Loucy (cell line): Measurements from ENCODE around the gene SPINDOC.
A peak's percentile ranks its signal among the peaks of the same experiment; 100 is the strongest.

Experiments used
- H2AFZ ChIP-seq: fragments of 200-600 bp; sonication (generic); 2 replicates; pipeline ENCODE4 v1.6.0; 2016; ENCODE audit warnings: antibody characterized with exemption, mild to moderate bottlenecking, low read length, moderate library complexity
- H3F3A ChIP-seq: fragments of 200-600 bp; 2 replicates; pipeline ENCODE4 v1.6.0; 2016; ENCODE audit warnings: antibody characterized with exemption, low read depth, mild to moderate bottlenecking
- H3K27me3 ChIP-seq: fragments of 200-600 bp; sonication (generic); 2 replicates; pipeline ENCODE4 v1.6.1; 2014; ENCODE audit warnings: low read length, mild to moderate bottlenecking; ENCODE audit not compliant: insufficient read depth, poor library complexity, severe bottlenecking
- H3K36me3 ChIP-seq: fragments of 200-600 bp; sonication (generic); 2 replicates; pipeline ENCODE4 v1.6.1; 2016; ENCODE audit warnings: low read length; ENCODE audit not compliant: insufficient read depth
- H3K4me1 ChIP-seq: fragments of 200-600 bp; sonication (generic); 2 replicates; pipeline ENCODE4 v1.5.1; 2014; ENCODE audit warnings: low read length, mild to moderate bottlenecking; ENCODE audit not compliant: insufficient read depth, poor library complexity, severe bottlenecking
- H3K4me2 ChIP-seq: fragments of 200-600 bp; sonication (generic); 2 replicates; pipeline ENCODE4 v1.6.0; 2014; ENCODE audit warnings: antibody characterized with exemption, low read length, low read depth, mild to moderate bottlenecking; ENCODE audit not compliant: poor library complexity, severe bottlenecking
- H3K4me3 ChIP-seq: fragments of 200-600 bp; sonication (generic); 2 replicates; pipeline ENCODE4 v1.5.1; 2014; ENCODE audit warnings: low read length, mild to moderate bottlenecking, mixed read lengths; ENCODE audit not compliant: poor library complexity, severe bottlenecking
- H3K79me2 ChIP-seq: fragments of 200-600 bp; sonication (generic); 2 replicates; pipeline ENCODE4 v1.6.1; 2014; ENCODE audit warnings: low read length; ENCODE audit not compliant: insufficient read depth
- H3K9ac ChIP-seq: fragments of 200-600 bp; sonication (generic); 2 replicates; pipeline ENCODE4 v1.6.0; 2014; ENCODE audit warnings: mild to moderate bottlenecking, low read depth, low read length, moderate library complexity; ENCODE audit not compliant: poor library complexity, severe bottlenecking
- H3K9me2 ChIP-seq: fragments of 200-600 bp; sonication (generic); replicated peaks from 2 replicates; pipeline ENCODE4 v1.6.1; 2016; ENCODE audit warnings: low read depth, low read length, mixed read lengths
- H3K9me3 ChIP-seq: fragments of 200-600 bp; sonication (generic); 2 replicates; pipeline ENCODE4 v1.6.1; 2014; ENCODE audit warnings: mild to moderate bottlenecking, antibody characterized with exemption, low read length, low read depth; ENCODE audit not compliant: insufficient read depth
- H4K20me1 ChIP-seq: fragments of 200-600 bp; sonication (generic); 2 replicates; pipeline ENCODE4 v1.6.0; 2014; ENCODE audit warnings: antibody characterized with exemption, low read length, mild to moderate bottlenecking; ENCODE audit not compliant: insufficient read depth, poor library complexity, severe bottlenecking
- CTCF ChIP-seq: fragments of 200-600 bp; sonication (generic); conservative IDR thresholded peaks from 2 replicates; pipeline ENCODE4 v1.5.1; 2014; ENCODE audit warnings: mild to moderate bottlenecking, antibody characterized with exemption, low read length
- EZH2phosphoT487 ChIP-seq: fragments of 200-600 bp; IDR thresholded peaks from 2 replicates; pipeline ENCODE4 v1.6.1; 2018; ENCODE audit warnings: antibody characterized with exemption, mild to moderate bottlenecking, moderate library complexity, borderline replicate concordance

The SPINDOC gene

GRCh38 chr11:63851364-63851763 lies 38.1 kb downstream of the SPINDOC start:
- no peak overlapping the region for H2AFZ ChIP-seq
- no peaks in the 10 kb centered on the region for H3K27me3 ChIP-seq
- H3K4me1 ChIP-seq = peaks cover 35% of the 10 kb centered on the region
- no peaks in the 10 kb centered on the region for H3F3A ChIP-seq
- H3K4me3 ChIP-seq = peak overlapping the region; percentile 9
- peaks cover 84% of the 10 kb centered on the region for H3K79me2 ChIP-seq
- H3K9me3 ChIP-seq = no peaks in the 10 kb centered on the region
- H3K9ac ChIP-seq = peak overlapping the region; percentile 26
- no peaks in the 10 kb centered on the region for H3K9me2 ChIP-seq
- H3K4me2 ChIP-seq = peak overlapping the region; percentile 53
- no peaks in the 10 kb centered on the region; the same call in 1 of the 2 replicates for H3K36me3 ChIP-seq
- TF ChIP-seq EZH2phosphoT487 (no peak), CTCF (no peak)
- peaks cover 34% of the 10 kb centered on the region for H4K20me1 ChIP-seq

GRCh38 chr11:63853476-63853875 lies 40.2 kb downstream of the SPINDOC start:
- Histone ChIP-seq H3K4me3 (no peak overlapping the region), H3K79me2 (peaks cover 72% of the 10 kb centered on the region), H3K4me1 (peaks cover 22% of the 10 kb centered on the region), H2AFZ (no peak overlapping the region), H3K4me2 (peak overlapping the region; percentile 30), H3F3A (no peaks in the 10 kb centered on the region), H3K27me3 (no peaks in the 10 kb centered on the region), H3K36me3 (no peaks in the 10 kb centered on the region; the same call in 1 of the 2 replicates), H3K9ac (no peak overlapping the region), H3K9me3 (no peaks in the 10 kb centered on the region), H3K9me2 (no peaks in the 10 kb centered on the region), H4K20me1 (peaks cover 22% of the 10 kb centered on the region)
- no peak for TF ChIP-seq CTCF
- TF ChIP-seq EZH2phosphoT487 = no peak

GRCh38 chr11:63854696-63855095 lies 41.4 kb downstream of the SPINDOC start:
- peaks cover 22% of the 10 kb centered on the region for H3K4me1 ChIP-seq
- TF ChIP-seq CTCF = no peak
- no peak for TF ChIP-seq EZH2phosphoT487
- H3F3A ChIP-seq = no peaks in the 10 kb centered on the region
- H3K9me2 ChIP-seq = no peaks in the 10 kb centered on the region
- H3K79me2 ChIP-seq = peaks cover 65% of the 10 kb centered on the region
- H2AFZ ChIP-seq = no peak overlapping the region
- H3K4me2 ChIP-seq = no peak overlapping the region
- H3K4me3 ChIP-seq = no peak overlapping the region
- peaks cover 5% of the 10 kb centered on the region; the same call in 1 of the 2 replicates for H3K36me3 ChIP-seq
- no peak overlapping the region for H3K9ac ChIP-seq
- no peaks in the 10 kb centered on the region for H3K27me3 ChIP-seq
- H3K9me3 ChIP-seq = no peaks in the 10 kb centered on the region
- peaks cover 24% of the 10 kb centered on the region for H4K20me1 ChIP-seq
